Measurements from ENCODE around the gene CDCA8.
"Not testable (repeated sequence)": the region's sequence is repeated elsewhere in the genome, so short reads cannot be mapped to it uniquely, and the experiment has no call there.

CDCA8 gene

DNA sequence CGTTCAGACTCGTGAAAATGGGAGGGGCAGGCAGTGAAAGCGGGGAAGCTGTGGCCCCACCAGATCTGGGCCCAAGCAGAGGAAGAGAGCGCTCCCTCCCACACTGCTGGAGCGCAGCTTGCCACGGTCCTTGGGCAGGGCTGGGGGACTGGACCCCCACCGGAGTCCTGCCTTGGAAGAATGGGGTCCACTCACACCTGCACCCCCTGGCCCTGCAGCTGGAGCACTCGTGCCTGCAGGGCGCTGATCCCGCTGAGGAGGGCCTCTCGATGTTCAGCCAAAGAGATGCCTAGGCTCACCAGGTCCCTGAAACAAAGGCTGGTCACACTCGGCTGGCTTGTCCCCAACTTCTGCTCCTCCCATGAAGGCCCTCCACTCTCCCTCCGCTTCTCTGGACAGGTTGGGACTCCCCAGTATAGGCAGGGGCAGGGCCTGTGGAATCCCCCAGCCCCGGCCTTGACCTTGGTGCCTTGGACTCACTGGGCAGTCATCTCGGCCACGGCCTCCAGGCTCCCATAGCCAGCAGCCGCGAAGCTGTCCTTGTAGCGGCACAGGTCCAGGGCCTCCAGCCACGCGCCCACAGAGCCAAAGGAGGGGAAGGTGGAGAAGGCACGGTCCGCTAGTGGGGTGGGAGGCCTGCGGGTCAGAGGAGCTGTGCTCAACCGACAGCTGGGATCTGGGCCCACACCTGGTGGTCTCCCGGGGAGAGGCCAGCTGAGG, 26.0 kb downstream of the CDCA8 start:
- no peak for DNase-seq

DNA sequence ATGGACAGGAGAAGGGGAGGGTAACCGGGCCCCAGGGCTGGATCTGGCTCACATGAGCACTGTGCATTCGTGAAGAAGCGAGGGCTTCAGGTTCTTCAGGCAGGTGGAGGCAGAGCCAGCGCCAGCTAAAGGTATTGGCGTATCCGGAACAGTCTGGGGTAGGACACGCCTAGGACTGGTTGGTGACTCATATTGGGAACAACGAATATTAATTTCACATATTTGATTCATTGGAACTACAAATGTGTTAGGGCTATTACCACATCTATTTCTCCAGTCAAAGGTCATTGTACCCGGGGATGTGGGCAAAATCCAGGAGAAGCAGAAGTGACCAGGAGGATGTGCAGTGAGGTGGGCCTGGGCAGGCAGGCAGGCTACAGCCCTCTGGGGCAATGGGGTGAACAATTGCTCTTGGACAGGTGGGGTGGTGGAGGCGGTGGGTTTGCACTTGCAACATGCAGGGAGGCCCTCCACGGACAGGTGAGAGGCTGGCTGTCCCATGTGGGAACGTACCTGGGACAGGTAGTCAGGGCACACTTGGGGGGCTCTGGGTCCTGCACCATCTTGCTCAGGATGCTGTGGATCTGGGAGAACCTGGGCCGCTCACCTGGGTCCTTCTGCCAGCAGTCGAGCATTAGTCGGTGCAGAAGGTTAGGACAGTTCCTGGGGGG, 26.7 kb downstream of the CDCA8 start:
- no peak for DNase-seq

DNA sequence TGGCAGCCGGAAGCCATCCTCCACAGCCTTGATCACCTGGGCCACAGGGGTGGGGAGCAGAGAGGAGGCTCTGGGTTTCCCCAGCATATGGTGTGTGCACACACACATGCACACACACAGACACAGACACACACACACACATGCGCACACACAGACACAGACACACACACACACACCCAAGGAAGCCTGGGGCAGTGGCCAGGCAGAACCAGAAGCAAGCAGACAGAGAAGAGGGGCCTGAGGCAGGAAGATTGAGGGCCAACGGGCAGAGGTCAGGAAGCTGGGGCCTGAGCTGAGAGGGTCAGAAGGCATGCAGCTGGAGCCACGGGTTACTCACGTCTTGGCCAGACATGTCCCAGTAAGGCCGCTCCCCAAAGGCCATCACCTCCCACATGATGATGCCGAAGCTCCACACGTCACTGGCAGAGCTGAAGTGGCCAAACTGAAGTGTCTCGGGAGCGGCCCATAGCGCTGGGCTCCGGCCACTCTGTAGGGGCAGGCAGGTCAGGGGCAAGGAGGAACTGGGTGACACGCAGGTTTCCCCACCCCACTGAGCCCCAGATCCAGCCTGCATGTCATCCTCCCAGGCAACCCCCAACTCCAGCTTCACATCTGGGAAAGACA, 27.4 kb downstream of the CDCA8 start:
- DNase-seq = no peak

DNA sequence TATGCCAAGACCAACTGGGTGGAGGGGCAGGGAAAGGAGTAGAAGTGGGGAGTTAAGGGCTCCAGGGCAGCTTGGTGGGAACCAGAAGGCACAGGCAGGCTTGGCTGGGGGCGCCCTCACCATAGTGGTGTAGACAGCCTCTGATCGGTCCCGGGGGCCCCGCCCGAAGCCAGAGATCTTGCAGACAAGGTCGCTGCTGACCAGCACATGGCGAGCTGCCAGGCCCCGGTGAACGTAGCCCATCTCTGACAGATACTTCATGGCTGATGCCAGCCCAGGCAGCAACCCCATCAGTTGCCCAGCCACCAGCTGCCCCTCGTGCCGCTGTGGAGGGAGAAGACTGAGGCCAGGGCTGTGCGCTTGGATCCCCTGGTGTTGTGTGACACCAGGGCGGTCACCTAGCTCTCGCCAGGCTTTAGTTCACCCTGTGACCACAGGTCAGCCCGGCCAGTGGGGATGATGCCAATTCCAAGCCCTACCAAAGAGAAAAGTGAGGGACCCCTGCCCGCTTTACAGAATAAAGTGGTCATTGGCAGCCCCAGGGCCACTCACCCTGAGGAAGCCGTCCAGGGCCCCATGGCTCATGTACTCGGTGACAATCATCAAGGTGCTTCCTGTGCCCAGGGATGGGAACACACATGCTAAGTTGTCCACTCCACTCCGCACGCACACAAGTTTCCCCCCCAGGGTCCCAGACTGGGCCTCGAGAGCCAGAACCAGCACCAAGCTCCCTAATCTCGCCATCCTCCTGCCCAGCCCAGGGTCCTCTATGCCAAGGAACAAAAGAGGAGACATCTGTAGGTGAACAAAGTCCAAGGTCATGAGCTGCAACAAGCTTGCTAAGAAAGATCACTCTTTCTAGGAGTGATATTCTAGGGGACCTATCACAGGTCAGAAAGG, 28.2 kb downstream of the CDCA8 start:
- DNase-seq = no peak

DNA sequence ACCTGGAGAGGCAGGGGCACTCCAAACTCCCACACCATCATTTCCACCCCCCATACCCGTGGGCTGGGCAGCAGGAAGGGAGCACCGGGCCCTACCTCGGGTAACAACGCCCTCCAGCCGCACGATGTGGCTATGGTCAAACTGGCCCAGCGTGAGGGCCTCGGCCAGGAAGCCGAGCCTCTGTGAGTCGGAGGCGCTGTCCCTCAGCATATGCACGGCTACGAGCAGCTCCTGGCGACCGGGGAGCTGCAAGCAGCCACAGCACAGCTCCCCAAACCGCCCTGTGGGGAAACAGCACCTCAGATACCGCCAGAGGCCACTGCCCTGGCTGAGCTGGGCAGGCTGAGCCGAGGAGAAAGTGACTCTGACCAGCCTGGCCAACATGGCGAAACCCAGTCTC, 29.2 kb downstream of the CDCA8 start:
- DNase-seq = no peak

DNA sequence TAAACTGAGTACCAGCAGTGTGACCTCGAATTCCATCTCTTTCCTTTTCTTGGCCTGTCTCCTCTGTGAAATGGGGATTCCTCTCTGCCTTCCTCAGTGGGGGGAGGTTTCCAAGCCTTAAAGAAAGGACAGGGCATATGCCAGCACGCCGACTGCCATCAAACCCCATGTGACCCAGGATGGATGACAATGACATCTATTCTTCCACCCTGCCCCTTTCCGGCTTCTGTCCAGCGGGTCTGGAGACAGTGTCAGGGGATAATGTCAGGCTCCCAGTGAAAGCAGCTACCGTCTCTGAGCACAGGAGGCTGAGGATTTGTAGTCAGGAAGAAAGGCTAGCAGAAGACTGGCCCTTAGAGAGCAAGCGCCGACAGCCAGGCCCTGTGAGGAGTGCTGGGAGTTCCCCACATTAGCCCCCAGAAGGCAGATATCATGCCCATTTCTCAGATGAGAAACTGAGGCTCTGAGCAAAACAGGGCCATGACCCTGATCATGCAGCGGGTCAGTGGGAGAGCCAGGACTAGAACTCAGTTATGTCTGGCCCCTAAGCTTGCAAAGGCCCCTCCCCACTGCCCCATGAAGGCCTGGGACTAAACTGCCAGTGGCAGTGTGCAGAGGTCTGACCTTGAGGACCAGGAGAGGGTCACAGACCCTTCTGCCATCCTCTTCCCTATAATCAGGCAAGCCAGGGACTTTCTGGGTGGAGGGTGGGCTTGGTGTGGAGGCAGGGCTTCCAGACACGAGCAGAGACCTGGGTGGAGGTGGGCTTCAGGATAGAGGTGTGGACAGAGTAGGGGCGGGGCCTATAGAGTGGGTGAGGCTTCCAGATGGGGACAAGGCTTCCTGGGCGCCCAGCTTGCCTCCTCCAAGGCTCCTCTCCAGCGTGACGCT, 30.1 kb downstream of the CDCA8 start:
- DNase-seq = no peak

DNA sequence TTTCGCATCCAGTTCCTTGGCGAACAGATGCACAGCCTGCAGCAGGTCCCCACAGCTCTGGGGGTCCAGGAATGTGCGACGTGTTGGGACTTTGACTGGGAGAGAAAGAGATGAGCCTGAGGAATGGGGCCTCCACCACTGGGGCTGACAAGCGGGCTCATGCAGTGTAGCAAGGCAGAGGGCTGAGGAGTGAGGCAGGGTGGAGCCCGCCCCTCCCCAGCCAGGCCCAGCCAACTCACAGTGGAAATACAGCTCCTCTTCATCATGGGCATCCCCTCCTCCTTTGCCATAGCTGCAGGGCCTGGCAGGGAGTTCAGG, 30.7 kb downstream of the CDCA8 start:
- no peak for DNase-seq

DNA sequence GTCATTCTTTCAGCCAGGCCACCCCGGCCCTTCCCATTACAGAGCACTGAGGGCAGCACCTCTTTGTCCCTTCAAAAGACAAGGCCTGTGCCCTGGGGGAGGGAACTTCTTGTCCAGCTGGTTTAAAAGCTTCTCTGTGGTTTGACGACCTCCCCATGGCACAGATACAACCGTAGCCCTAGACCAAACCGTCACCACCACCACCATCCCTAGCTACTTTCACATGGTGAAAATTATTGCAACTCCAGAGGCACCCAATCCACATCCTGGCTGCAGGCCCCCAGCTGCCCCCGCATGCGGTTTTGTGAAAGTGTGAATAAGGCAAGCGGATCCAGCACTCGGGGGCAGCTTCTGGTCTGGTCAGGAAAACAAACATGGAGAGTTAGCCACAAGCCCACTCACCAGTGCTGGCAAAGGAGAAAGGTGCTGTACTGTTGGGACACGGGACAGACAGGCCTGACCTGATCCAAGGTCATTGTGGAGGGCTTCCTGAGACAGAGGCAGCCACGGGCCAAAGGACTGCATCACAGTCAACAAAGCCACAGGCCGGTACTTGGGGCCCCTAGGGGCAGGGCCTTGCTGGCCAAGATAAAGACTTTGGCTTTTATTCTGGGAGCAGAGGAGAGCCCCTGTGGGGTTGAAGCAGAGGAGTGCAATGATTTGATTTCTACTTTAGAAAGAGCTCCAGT, 31.2 kb downstream of the CDCA8 start:
- no peak for DNase-seq

DNA sequence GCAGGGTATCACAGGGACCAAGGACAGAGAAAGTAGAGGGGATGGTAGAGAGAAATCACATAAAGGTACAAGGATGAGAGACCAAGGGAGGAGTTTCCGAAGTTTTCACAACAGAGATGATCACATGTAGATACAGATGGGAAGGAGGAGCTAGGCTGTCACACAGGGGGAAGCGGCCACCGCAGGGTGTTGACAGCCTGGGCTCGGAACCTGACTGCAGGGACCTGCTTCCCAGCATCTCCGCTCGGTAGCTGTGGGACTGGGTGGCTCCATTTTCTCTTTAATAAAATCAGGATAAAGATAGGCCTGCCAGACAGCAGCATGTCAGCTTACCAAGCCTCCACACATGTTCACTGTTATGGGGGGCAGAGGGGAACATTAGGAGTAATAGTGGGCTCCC, 32.3 kb downstream of the CDCA8 start:
- no peak for DNase-seq

DNA sequence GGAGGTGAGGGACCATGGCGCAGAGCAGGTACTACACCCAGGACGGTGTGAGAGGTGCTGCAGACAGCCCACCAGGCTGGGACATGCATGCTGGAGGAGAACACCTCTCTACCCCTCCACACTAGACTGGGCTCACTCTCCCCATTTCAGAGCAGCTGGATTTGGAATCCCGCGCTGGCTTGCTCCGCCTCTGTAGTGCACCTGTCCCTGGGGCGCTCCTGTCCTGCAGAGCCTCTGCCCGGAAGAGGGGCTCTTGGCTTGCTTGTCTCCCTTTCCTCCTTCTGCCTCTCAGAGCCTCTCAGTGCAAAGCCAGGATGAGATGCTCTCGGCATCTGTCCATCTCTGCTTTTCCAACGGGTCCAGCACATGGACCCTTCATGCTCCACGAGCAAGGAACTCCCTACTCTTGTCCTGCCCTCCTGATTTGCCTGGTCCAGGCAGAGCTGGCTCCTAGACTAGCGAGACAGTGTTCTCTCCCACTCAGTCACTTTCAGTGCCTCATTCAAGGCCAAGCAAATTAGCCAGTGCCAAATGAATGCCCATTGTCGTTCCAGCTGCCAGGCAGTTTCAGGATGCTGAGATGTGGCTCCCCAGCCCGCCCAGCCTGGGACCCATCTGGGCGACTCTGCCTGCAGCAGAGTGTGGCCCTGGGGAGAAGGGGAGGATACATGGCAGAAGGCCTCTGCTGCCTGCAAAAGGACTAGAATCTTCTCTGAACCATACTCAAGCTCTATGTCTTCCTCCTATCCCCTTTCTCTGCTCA, 33.7 kb downstream of the CDCA8 start:
- no peak for DNase-seq

DNA sequence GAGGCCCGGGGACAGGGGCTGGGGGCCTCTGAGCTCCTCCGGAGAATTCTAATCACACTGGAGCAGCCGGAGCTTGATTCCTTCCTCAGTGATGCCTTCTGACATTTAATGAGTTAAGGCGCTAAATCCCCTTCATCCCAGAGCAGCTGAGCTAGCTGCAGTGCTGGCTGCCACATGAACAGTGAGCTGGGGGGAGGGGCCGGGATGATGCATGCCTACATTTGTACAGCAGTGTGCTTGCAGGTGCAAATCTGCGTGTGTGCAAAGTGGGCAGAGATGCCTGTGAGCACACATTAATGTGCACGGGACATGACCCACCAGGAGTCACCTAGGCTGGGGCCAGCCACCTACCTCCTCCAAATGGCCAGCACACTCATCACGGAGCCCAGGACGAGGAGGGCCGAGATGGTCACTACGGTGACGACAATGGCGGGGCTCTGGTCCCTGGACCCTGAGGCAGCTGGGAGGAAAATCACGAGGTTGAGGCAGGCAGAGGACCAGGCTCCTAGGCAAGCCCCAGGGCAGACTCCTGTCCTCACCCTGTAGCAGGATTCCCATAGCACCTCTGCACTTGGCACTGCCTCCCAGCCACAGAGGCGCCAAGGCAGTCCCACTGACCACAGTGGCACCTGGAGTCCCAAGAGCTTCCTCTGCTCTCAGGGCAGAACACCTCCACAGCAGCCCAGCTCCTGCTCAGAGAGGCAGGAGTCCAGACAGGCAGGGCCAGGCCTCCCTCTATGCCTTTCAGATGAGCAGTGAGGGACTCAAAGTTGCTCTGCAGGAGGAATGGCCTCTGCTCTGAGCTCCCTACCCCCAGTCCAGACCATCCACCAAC, 34.7 kb downstream of the CDCA8 start:
- no peak for DNase-seq

DNA sequence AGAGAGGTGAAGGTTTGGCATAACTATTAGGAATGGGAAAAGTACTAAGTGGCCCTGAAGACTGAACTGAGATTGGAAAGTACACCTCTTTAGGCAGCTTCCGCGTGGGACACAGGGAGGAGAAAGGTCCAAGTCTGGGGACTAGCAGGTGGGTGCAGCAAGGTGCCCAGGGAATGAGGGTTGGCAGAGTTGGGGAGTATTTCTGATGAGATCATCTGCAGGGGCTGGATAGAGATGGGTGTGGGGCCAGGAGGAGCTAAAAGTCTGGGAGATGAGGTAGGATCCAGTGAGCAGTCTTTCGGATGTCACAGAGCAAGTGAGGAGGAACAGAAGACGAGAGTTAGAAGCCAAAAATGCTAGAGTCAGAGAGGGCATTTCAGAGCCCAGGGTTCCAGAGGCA, 36.1 kb downstream of the CDCA8 start:
- no peak for DNase-seq

DNA sequence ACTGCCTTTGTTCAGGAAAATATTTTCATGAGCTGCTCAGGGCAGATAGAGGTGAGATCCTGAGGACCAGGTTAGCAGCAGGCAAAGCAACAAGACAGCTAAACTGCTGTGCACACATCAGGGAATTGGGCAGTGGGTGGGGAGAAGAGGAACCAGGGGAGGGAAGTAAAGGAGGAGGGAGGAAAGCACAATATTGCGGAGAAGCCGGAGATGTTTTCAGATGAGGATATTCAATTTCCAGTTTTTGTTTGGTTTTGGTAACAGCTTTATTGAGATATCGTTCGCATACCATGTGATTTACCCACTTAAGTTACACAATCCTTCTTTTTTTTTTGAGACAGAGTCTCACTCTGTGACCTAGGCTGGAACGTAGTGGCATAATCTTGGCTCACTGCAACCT, 38.1 kb downstream of the CDCA8 start:
- DNase-seq = peak; percentile 71 to 82

DNA sequence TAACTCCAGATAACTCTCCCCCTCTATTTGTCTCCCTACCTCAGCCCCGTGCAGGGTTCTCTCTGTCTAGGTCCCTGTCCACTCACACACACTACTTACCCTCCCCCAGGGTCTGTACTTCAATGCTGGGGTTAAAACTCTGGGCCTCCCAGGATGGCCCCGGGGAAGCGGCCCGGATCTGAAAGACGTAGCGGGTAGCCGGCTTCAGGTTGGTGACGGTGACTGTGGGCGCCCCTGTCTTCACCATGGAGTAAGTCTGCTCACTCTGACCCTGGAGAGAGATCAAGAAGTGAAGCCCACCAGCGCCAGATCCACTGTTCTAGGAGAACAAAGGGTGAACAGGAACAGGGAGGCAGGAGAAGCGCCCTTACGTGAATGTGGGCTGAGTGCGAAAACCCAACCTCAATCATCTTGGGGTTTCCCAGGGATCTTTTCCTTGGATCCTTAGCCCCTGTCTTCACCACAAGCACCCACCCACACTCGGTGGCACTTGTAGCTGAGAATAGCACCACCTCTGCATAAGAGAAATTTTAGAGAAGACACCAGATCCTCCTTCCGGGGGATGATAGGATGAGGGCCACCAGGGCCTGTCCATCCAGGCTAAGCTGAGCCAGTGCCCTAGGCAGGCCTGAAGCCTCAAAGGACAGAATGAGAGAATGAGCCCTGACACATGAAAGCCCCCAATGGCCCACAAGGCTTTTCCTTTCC, 39.1 kb downstream of the CDCA8 start:
- peak; percentile 72 to 90 for DNase-seq

DNA sequence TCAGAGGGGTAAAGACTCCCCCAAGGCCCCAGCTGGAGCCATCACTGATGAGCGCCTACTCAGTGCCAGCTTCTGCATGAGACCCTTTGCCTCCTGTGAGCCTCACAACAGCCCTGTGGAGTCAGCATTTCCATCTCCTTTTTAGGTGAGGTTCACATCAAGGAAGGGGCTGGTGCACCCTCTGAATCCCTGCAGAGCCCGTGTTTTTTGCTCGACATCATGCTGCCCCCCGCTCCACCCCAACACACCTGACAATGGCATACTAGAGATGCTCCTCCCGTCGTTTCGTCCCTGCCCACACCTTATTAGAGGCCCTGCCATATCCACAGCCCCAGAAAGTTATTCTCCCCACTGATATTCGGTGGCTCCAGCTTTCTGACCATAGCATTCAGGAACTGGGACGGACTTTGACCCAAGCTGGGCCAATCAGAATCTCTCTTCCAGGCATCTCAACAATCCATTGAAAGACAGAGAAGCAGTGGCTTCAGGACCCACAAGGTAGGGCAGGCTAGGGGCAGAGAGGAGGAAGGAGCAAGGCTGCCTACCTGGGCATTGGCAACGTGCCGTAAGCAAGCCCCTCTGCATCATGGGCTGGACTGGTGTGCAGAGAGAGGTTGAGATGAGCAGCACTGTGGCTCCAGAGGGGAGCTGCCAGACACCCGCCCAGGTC, 39.9 kb downstream of the CDCA8 start:
- DNase-seq = no peak

DNA sequence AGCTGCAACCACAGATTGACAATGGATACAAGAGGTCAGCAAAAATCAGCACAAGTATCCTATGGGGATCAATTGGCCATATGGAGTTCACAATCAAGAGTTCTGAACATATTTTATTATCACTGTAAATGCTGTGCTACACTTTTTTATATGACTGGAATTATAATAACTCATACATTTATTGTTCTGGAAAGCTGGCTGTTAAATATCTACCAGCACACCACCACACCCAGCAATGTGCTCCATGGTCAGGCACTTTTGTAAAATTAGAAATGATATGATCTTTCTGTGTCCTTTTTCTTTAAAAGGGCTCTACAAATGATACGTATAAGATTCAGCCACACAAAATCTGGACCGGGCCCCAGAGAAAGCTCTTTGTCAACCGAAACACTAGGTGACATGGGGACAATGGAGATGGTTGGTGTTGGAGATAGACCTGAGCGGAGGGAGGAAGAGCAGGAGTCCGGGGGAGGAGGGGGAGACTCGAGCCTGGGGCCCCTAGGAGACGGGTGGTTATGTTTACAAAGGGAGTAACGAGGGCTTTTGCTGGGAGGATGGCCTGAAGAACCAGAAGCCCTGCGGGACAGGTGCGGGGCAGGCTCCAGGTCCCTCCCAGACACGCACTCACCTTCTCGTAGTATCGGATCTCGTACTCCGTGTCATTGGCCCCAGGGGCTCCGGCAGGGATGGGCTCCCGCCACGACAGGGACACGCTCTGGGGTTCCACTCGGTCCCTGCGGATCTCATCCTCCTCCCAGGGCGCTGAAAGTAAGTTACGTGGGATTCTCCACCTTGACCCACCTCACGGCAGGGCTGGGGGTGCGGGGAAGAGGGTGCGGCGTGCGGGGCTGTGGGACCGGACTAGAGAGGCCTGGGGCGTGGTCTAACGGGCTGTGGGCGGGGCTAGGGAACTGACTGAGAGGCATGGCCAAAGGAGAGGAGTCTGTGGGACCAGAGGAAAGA, 42.6 kb downstream of the CDCA8 start:
- DNase-seq = no peak

DNA sequence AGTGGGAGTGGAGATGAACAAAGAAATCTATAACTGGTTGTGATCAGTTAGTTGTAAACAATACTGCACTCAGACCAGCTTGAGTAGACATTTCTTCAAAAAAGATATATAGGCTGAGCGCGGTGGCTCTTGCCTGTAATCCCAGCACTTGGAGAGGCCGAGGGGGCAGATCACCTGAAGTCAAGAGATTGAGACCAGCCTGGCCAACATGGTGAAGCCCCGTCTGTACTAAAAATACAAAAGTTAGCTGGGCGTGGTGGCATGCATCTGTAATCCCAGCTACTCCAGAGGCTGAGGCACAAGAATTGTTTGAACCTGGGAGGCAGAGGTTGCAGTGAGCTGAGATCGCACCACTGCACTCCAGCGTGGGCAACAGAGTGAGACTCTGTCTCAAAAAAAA, 45.7 kb downstream of the CDCA8 start:
- not testable (repeated sequence) for DNase-seq

DNA sequence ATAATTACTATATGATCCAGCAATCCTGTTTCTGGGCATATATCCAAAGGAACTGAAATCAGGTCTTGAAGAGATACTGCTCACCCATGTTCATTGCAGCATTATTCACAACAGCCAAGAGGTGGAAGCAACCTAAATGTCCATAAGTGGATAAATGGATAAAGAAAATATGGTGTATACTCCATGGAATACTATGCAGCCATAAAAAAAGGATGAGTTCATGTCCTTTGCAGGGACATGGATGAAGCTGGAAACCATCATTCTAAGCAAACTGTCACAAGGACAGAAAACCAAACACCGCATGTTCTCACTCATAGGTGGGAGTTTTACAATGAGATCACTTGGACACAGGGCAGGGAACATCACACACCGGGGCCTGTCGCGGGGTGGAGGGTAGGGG, 46.3 kb downstream of the CDCA8 start:
- DNase-seq = not testable (repeated sequence)
